Measurements from ENCODE around the gene RFESD.
"Not testable (repeated sequence)": the region's sequence is repeated elsewhere in the genome, so short reads cannot be mapped to it uniquely, and the experiment has no call there.

RFESD gene

GRCh38 chr5:95630394-95630917, 16.1 kb upstream of the RFESD start:
- no peak for DNase-seq

- DNase-seq = no peak
Measured at GRCh38 chr5:95631255-95631958, 15.2 kb upstream of the RFESD start.

GRCh38 chr5:95631991-95632675, 14.4 kb upstream of the RFESD start:
- no peak for DNase-seq

DNA sequence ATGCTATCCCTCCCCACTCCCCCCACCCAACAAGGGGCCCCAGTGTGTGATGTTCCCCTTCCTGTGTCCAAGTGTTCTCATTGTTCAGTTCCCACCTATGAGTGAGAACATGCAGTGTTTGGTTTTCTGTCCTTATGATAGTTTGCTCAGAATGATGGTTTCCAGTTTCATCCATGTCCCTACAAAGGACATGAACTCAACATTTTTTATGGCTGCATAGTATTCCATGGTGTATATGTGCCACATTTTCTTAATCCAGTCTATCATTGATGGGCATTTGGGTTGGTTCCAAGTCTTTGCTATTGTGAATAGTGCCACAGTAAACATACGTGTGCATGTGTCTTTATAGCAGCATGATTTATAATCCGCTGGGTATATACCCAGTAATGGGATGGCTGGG, 13.6 kb upstream of the RFESD start:
- not testable (repeated sequence) for DNase-seq

DNA sequence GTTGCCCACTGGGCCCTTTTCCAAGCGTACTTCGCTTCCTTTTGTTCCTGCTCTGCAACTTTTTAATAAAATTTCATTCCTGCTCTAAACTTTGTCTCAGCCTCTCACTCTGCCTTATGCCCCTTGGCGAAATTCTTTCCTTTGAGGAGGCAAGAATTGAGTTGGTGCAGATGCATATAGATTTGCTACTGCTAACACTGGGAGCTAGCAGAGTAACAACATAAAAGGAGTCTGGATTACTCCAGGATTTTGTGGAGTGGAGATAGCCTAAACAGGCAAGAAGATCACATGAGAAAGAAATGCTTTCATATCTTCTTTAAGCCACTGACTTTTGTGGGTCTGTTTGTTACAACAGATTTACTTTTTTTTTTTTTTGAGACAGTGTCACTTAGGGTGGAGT, 12.9 kb upstream of the RFESD start:
- no peak for DNase-seq

DNA sequence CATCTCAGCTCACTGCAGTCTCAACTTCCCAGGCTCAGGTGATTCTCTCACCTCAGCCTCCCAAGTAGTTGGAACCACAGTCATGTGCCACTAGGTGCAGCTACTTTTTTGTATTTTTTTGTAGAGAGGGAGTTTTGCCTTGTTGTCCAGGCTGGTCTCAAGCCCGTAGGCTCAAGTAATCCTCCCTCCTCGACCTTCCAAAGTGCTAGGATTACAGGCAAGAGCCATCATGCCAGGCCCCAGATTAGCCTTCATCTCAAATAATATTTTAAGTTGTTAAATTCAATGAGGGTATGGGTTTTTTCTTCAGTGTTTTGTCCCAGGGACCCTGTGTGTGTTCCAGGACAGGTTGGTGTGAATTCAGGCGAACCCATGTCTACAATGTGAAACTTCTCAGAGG, 12.5 kb upstream of the RFESD start:
- no peak for DNase-seq

DNA sequence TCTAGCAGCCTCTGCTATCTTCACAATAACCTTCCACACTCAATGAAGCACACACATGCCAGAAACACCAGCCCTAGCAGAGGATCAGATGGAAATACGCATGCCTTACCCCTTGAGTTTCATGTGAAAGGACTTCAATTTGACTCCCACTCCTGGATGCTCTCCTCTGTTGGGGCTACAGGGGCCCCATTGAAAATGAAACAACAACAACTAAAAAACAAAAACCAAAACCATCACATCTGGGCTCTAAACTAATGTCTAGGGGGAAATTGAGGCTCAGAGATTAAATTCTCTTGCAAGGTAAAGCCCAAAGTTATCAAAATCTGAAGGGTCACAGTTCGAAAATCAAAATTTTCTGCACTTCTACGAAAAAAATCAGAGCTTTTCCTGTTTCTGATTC, 7.9 kb upstream of the RFESD start:
- DNase-seq = no peak

DNA sequence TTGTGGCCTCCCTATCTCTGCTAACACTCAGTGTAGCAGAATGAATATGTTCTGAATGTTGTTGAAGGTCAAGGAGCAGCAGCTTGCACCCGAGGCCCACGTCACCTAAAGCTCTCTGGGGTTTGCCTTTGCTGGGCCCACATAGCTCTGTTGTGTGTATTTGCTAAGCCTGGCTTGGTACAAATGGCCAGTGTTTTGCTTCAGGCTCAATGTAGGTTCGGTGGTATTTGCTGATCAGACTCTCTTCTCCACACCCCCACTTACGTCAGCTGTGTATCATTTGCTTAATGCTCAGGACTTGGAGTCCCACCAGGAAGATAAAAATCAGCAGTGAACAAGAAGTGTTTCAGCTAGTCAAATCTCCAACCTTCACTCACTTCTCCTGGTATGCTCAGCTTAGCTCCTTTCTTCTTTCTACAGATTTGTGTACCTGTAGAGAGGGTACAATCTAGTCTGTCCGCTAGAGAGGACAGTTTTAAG, 4.8 kb upstream of the RFESD start:
- DNase-seq = no peak

- DNase-seq = no peak
Measured at GRCh38 chr5:95643152-95643551, 3.4 kb upstream of the RFESD start.

- peak; percentile 11 for DNase-seq
Measured at GRCh38 chr5:95644351-95645042, 2.1 kb upstream of the RFESD start.

DNA sequence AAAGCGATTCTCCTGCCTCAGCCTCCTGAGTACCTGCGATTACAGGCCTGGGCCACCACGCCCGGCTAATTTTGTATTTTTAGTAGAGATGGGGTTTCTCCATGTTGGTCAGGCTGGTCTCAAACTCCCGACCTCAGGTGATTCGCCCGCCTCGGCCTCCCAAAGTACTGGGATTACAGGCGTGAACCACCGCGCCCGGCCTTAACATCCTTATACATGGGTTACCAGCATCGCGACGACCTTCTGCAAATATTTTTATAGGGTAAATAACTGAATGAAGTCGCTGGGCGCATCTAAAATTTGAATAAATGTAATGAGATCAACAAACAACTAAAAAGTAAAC, 380 bp upstream of the RFESD start:
- DNase-seq = not testable (repeated sequence)

DNA sequence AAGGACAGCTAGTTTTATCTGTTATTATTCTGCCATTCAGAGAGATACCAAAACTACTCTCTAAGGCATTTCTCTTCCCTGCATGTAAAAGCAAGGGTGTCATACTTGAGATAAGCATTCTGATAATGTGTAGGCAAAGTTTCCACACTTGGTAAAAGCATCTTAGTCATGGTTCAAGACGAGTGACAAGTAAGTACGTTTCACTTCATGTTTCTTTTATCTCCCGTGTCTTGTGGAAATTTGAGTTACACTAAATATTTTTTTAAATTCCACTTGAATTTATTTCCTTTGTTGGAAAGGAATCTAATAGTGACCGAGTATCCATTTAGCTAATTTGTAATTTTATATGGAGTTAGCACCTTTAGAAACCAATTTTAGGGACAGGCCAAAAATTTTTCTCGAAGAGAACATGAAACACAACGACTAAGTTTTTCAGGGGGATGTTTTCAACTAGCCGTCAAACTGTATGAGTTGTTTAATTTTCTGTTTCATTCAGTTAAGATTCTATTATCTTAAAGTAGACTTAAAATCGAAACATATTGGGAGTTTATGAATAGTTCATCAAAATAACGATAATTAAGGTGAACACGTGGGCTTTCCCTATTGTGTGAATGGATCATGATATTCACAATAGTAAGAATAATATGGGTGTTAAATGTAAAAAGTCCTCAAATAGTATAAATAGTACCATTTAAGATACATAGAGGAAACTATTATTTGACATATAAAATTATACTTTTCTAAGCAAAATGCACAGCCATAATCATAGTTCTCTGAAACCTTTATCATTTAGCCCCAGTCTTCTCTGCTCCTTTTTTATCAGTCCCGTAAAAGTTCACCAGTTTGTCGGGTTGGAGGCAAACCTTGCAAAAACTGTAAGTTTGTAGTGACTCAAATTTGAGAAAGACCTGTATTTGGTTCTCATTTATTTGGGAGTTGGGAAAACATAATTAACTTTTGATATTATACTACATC, 1.6 kb downstream of the RFESD start:
- DNase-seq = no peak

GRCh38 chr5:95649274-95649673, 2.7 kb downstream of the RFESD start:
- DNase-seq = no peak

DNA sequence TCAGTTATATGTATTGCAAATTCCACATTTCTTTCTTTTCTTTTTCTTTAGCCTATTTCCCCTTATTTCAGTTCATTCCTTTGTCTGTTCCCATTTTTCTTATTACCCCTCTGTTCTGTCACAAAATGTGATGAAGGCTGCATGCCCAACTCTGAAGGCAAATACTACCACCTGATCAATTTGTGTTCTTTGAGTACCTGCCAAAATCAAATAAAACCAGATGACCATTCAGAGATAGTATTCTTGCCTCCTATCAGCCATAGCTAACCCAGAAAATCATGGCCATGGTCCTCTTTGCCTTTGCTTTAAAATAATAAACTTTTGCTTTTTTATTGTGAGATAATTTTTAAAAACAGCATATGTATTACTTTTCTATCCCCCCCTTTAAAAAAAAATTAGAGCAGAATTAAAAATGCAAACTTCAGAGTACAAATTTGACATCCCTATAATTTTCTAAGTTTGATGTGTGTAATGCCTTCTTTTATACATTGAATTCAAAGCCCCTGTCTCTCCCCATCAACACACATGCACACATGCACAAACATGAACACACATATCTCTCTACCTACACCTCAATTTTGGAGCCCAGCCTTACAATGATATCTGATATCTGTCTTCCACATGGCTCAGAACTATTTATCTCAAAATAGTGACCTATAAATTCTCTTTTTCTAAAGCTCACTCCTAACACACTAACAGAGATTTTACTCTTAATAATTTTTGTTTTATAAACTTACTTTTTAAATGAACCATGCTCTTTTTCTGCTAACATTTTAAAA, 3.5 kb downstream of the RFESD start:
- no peak for DNase-seq

DNA sequence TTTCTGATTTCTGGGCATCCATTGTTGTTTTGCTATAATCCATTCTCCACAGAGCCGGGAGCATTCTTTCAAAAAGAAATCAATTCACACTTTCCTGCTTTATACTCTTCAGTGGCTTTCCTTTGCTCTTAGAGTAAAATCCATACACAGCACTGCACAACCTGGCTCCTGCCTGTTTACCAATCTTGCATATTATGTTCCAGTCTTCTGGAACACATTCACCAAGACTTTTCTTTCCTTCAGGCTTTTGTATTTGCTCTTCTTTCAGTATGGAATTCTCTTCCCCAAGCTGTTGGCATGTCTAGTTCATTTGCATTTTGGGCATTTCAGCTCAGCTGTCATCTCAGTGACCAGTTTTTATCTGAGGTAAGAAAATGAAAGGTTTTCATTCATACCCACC, 6.3 kb downstream of the RFESD start:
- no peak for DNase-seq

GRCh38 chr5:95654196-95654595, 7.6 kb downstream of the RFESD start:
- DNase-seq = no peak

GRCh38 chr5:95655575-95655974, 9.0 kb downstream of the RFESD start:
- no peak for DNase-seq

DNA sequence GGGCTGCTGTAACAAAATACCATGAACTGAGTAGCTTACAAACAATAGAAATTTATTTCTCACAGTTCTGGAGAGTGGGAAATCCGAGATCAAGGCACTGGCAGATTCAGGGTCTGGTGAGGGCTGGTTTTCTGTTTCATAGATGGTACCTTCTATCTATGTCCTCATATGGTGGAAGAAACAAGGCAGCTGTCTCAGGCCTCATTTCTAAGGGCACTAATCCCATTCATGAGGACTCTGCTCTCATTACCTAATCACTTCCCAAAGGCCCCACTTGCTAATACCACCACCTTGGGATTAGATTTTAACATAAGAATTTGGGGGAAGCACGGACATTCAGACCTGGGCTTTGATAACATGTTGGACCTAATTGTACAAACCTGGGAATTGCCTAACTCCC, 13.5 kb downstream of the RFESD start:
- no peak for DNase-seq

- DNase-seq = no peak
Measured at GRCh38 chr5:95662946-95663345, 16.4 kb downstream of the RFESD start.

DNA sequence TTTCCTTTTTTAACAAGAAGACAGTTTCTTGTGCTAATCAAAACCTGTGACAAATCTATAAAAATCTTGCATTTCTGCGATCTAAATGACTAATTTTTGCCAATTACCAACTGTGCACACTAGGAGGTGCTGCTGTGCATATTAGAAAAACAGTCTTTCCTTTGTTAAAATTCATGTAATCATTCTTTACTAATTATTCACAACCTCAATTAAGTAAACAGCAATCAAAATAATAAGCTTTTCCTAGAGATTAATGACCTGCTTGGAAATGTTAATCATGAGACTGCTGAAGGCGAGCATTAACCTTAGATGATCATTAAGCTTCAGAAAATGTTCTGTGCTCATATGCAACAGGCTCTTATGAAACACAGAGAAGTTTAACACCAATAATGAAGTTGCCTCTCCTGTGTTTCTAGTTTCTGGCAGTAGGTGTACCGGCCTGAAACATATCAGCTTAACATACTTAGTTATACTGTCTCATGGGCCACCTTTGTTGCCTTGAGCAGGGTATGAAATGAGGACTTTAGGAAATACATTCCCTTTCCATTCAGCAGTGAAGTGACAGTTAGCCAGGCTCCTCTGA, 17.7 kb downstream of the RFESD start:
- DNase-seq = no peak

DNA sequence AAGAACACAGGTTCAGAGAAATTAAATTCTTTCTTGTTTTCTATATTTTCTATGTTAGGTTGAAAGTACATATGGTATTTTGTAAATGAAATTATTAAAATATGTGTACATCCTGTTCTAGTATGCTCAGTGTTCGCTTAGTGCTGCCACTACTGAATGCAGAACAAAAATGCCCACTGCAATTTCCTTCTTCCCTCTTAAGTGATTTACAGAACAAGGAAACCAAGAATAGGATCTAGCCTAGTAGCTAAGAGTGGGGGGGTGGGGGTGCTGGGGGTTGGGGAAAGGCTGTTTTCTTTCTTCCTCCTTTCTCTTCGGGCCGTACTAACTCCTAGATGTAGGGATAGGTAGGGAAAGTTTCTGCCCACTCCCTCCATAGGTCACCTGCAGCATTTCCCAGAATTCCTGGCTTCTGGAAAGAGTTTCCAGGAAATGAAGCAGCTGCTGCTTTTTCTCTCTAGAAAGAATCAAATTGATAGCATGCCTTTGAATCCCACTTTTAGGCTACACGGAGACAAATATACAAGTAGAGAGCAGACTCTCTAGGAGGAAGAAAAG, 20.6 kb downstream of the RFESD start:
- no peak for DNase-seq
